Measurements from ENCODE around the gene BCKDHB.

Gene BCKDHB

GRCh38 chr6:80148220-80148619 lies 41.7 kb downstream of the BCKDHB start:
- no peak overlapping the region for H3K4me3 ChIP-seq (ENCODE audit: control insufficient read depth, low read depth, low read length)
- TF ChIP-seq, protein P1, sequence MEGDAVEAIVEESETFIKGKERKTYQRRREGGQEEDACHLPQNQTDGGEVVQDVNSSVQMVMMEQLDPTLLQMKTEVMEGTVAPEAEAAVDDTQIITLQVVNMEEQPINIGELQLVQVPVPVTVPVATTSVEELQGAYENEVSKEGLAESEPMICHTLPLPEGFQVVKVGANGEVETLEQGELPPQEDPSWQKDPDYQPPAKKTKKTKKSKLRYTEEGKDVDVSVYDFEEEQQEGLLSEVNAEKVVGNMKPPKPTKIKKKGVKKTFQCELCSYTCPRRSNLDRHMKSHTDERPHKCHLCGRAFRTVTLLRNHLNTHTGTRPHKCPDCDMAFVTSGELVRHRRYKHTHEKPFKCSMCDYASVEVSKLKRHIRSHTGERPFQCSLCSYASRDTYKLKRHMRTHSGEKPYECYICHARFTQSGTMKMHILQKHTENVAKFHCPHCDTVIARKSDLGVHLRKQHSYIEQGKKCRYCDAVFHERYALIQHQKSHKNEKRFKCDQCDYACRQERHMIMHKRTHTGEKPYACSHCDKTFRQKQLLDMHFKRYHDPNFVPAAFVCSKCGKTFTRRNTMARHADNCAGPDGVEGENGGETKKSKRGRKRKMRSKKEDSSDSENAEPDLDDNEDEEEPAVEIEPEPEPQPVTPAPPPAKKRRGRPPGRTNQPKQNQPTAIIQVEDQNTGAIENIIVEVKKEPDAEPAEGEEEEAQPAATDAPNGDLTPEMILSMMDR (conservative IDR thresholded peaks at IDR 0.05; ENCODE audit: control insufficient read depth, insufficient read depth, low read depth, low read length), result no peak
- DNase-seq (ENCODE audit: low read depth), result no peak

DNA sequence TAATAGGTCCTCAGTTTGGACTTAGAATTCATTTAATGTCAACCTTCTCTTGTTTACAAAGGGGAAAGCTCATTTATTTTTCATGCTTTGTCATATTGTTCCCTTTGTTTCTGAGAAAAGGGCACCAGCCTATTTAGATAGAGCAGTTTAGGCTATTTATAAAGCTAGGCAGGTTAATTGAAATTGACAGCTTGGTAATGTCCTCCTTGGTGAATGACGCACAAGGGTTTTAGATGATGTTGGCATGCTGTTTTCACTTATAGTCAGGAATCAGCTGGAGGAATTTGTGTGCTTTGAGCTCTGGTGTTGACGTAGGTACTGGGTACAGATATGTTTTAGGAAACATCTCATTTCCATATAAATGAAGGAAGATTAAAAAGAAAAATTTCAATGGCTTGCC lies 45.2 kb downstream of the BCKDHB start:
- TF ChIP-seq, protein P1 (conservative IDR thresholded peaks at IDR 0.05; ENCODE audit: control insufficient read depth, insufficient read depth, low read depth, low read length), result no peak
- H3K4me3 ChIP-seq (ENCODE audit: control insufficient read depth, low read depth, low read length), result no peak overlapping the region
- peak; percentile 5 for DNase-seq (ENCODE audit: low read depth)

DNA sequence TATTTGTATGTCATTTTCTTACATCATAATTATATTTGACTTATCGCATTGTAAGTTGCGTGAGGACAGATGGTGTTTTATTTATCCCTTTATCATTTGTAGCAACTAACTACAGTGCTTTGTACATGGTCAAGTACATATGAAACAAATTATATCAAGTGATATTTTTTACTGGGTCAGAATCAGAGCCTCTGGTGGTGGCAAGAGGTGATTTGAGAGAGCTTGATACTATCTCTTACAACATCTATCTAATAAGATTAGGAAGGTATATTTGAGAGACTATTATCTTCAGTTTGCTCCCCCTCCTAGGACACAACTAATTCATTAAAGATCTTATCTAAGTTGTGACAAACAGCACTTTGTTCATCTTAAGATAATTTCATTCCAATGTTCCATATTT lies 47.7 kb downstream of the BCKDHB start:
- DNase-seq (ENCODE audit: low read depth), result no peak
- H3K4me3 ChIP-seq (ENCODE audit: control insufficient read depth, low read depth, low read length), result no peak overlapping the region
- TF ChIP-seq, protein P1 (conservative IDR thresholded peaks at IDR 0.05; ENCODE audit: control insufficient read depth, insufficient read depth, low read depth, low read length), result no peak

DNA sequence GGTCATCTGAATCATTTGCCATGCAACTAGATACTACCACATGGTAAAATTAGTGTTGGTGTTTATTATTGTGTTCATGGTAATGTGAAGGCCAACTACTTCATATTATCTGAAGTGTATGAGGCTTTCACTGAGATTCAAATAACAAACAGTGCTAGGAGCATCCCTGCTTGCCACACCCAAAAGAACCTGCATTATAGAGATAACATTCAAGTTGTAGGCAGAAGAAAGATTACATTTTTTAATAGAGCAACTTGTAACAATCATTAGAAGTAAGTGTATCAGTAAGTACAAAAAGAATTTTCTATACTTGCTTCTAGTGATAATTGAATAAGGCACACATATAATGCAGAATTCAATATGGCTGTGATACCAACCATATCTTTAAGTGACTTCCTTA lies 49.8 kb downstream of the BCKDHB start:
- TF ChIP-seq, protein P1 (conservative IDR thresholded peaks at IDR 0.05; ENCODE audit: control insufficient read depth, insufficient read depth, low read depth, low read length), result no peak
- DNase-seq (ENCODE audit: low read depth), result no peak
- H3K4me3 ChIP-seq (ENCODE audit: control insufficient read depth, low read depth, low read length), result no peak overlapping the region

GRCh38 chr6:80158478-80158989 lies 52.1 kb downstream of the BCKDHB start:
- H3K4me3 ChIP-seq (ENCODE audit: control insufficient read depth, low read depth, low read length), result no peak overlapping the region
- TF ChIP-seq, protein P1 (conservative IDR thresholded peaks at IDR 0.05; ENCODE audit: control insufficient read depth, insufficient read depth, low read depth, low read length), result no peak
- no peak for DNase-seq (ENCODE audit: low read depth)

GRCh38 chr6:80161434-80161833 lies 55.0 kb downstream of the BCKDHB start:
- H3K4me3 ChIP-seq (ENCODE audit: control insufficient read depth, low read depth, low read length), result no peak overlapping the region
- TF ChIP-seq, protein P1 (conservative IDR thresholded peaks at IDR 0.05; ENCODE audit: control insufficient read depth, insufficient read depth, low read depth, low read length), result no peak
- no peak for DNase-seq (ENCODE audit: low read depth)

DNA sequence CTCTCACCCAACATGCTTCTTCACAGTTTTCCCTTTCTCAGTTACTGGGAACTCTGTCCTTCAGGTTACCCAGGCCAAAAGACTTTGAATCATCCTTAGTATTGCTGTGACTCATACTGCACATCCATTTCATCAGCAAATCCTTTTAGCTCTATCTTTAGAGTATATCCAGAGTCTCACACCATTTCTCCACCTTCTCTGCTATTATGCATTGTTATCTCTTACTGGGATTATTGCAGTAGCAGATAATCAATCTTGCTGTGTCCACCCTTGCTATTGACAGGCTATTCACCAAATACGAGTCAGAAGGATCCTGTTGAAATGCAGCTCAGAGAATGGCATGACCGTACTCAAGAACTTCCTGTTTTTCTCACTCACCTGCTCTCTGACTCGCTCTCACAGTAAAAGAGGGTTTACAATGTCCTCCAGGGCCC lies 57.3 kb downstream of the BCKDHB start:
- peak; percentile 87 for DNase-seq (ENCODE audit: low read depth)
- TF ChIP-seq, protein P1 (conservative IDR thresholded peaks at IDR 0.05; ENCODE audit: control insufficient read depth, insufficient read depth, low read depth, low read length), result no peak
- no peak overlapping the region for H3K4me3 ChIP-seq (ENCODE audit: control insufficient read depth, low read depth, low read length)
